Astrocyte of the cerebellum (primary cell): Measurements from ENCODE around the gene C1orf50.

Source experiments
- DNase-seq: peaks from one replicate; pipeline ENCODE4 v3.0.0-alpha.2; 2011; ENCODE audit warnings: low read depth
- H3K4me3 ChIP-seq: 2 replicates; pipeline ENCODE4 v1.5.1; 2011; ENCODE audit warnings: mild to moderate bottlenecking, low read depth, low read length, moderate library complexity
- in situ Hi-C: cut with HindIII; loops from 2 replicates; pipeline ENCODE4 v1.10.0; 2017; ENCODE audit warnings: low sequenced_read_pairs
- TF ChIP-seq, protein P1 (sequence below): IDR thresholded peaks from 2 replicates; pipeline ENCODE4 v1.5.1; 2012; ENCODE audit warnings: low read length, low read depth, moderate library complexity, mild to moderate bottlenecking; ENCODE audit errors: missing control alignments

C1orf50 gene

GRCh38 chr1:42739753-42740700, 27.0 kb upstream of the C1orf50 start, which contains the start of gene CLDN19:
CLDN19 (minus strand) TSS chr1:42740236; CDS start chr1:42740063, 173 bp downstream.
- no peak for DNase-seq
- TF ChIP-seq, protein P1, sequence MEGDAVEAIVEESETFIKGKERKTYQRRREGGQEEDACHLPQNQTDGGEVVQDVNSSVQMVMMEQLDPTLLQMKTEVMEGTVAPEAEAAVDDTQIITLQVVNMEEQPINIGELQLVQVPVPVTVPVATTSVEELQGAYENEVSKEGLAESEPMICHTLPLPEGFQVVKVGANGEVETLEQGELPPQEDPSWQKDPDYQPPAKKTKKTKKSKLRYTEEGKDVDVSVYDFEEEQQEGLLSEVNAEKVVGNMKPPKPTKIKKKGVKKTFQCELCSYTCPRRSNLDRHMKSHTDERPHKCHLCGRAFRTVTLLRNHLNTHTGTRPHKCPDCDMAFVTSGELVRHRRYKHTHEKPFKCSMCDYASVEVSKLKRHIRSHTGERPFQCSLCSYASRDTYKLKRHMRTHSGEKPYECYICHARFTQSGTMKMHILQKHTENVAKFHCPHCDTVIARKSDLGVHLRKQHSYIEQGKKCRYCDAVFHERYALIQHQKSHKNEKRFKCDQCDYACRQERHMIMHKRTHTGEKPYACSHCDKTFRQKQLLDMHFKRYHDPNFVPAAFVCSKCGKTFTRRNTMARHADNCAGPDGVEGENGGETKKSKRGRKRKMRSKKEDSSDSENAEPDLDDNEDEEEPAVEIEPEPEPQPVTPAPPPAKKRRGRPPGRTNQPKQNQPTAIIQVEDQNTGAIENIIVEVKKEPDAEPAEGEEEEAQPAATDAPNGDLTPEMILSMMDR: no peak
- no peak within 1 kb of the TSS for H3K4me3 ChIP-seq
- in situ Hi-C loops: no loop called here

DNA sequence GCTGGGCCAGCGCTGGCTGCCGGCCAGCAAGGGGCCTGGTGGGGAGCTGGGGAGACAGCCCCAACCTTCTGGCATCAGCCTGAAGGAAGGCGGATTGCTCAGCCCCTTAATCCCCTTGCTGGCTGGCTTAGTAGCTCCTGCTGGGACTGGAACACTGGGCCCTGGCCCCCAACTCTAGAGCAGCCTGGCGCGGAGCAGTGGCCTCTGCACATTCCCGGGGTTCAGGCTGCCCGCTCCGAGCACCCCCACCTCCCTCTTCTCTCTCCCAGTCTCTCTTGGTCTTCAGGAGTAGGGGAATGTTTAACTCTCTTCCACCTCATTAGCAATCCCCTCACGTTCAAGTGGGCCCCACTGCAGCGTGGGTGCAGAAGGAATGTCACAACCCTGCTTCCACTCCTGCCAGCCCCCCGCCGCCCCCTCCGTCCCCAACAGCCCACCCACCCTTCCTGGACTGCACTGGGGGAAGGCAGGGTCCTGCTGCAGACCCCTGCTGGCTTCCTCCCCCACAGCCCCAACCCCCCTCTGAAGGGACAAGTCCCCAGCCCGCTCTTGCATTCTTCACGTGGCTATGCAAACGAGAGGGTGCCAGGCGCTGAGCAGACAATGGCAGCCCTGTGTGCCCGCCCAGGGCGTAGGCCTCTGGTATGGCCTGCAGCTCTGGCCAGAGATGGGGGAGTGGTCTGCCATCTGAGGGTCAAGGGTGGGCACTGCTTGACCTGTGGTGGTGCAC, 26.0 kb upstream of the C1orf50 start:
- TF ChIP-seq, protein P1: no peak
- in situ Hi-C loops: no loop called here
- DNase-seq: no peak
- H3K4me3 ChIP-seq: no peak overlapping the region

- in situ Hi-C loops: no loop called here
- H3K4me3 ChIP-seq: no peak overlapping the region
- no peak for DNase-seq
- TF ChIP-seq, protein P1: no peak
These were observed 25.3 kb upstream of the C1orf50 start for GRCh38 chr1:42741706-42742105.

DNA sequence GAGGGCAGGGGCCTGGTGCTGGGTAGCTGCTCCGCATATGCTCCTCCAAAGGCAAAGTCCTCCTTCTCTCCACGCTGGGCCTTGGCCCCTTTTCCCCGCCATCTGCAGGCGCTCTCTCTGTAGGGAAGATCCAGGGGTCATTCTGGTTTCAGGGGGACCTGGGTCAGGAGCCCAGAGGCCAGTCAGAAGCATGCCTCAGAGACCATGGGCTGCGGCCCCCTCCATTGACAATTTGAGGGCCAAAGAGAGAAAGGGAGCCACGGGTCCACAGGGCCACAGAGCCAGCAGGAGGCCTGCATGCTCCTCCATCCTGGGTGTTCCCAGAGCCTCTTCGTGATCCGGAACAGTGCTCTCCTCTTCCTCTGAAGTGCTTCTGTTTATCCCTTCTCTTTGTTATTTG, 24.9 kb upstream of the C1orf50 start:
- H3K4me3 ChIP-seq: no peak overlapping the region
- in situ Hi-C loops: no loop called here
- TF ChIP-seq, protein P1: no peak
- no peak for DNase-seq

DNA sequence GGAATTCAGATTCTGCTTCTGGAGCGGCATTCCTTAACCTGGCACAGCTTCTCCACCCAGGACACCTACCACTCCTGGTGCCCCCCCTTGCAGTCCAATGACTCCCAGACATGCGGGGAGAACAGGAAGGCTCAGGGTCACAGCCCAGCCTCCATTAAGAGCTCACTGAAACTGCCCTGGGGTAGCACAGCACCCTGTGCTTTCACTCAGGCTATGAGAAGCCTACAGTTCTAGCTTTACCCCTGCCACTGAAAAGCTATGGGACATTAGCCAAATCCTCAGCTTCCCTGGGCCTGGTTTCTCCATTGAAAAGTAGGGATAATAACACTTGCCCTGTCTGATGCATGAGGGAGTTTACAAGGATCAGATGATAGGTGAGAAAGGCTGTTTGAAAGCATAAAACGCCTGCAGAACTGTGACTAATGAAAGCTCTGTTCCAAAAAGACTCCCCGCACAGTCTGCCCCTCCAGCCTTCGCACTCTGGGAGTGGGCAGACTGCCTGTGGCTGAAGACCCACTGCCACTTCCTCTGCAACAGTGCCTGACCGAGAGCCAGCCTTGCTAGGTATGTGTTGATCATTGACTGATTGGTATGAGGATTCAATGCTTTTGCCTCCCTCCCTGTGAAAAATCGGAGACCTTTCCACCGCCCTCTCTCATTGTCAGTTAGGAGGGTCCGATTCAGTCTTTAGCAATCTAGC, 24.3 kb upstream of the C1orf50 start:
- no peak overlapping the region for H3K4me3 ChIP-seq
- TF ChIP-seq, protein P1: no peak
- in situ Hi-C loops: no loop called here
- DNase-seq: no peak
